Pulmonary artery endothelial cell (primary cell): Measurements from ENCODE around the gene AKAP1. TPM values are rescaled to one million over a fixed set of nuclear protein-coding genes. Genes with fewer than 3 reads are reported as not detected.

Experiments used
- DNase-seq: peaks from one replicate; pipeline ENCODE4 v3.0.0-alpha.2; 2011; ENCODE audit warnings: low read depth, low spot score
- total RNA-seq: library from RNA; depleted of rRNA; stranded (reverse); fragments of >200 nt; gene quantifications from 2 replicates; pipeline ENCODE4 v1.2.3, GENCODE V29; 2014

AKAP1 gene
- total RNA-seq, 1 donor from 2014 or later = 31.0 TPM

GRCh38 chr17:57106107-57106835 lies 21.2 kb downstream of the AKAP1 start:
- DNase-seq = no peak

- no peak for DNase-seq
Observed at GRCh38 chr17:57106836-57107497, 21.9 kb downstream of the AKAP1 start.

GRCh38 chr17:57107498-57108101 lies 22.6 kb downstream of the AKAP1 start:
- no peak for DNase-seq

GRCh38 chr17:57108671-57109392 lies 23.8 kb downstream of the AKAP1 start:
- DNase-seq = no peak

- no peak for DNase-seq
Observed at GRCh38 chr17:57109393-57110151, 24.5 kb downstream of the AKAP1 start.

GRCh38 chr17:57110152-57110542 lies 25.1 kb downstream of the AKAP1 start:
- DNase-seq = no peak

- DNase-seq = no peak
Observed at GRCh38 chr17:57110579-57111325, 25.7 kb downstream of the AKAP1 start.

- DNase-seq = no peak
Observed at GRCh38 chr17:57111386-57111785, 26.3 kb downstream of the AKAP1 start.

GRCh38 chr17:57113011-57113410 lies 28.0 kb downstream of the AKAP1 start:
- no peak for DNase-seq

GRCh38 chr17:57113656-57114055 lies 28.6 kb downstream of the AKAP1 start:
- DNase-seq = no peak

- no peak for DNase-seq
Observed at GRCh38 chr17:57114085-57114673, 29.1 kb downstream of the AKAP1 start.

GRCh38 chr17:57115377-57115776 lies 30.3 kb downstream of the AKAP1 start:
- DNase-seq = no peak

GRCh38 chr17:57115916-57116315 lies 30.9 kb downstream of the AKAP1 start:
- DNase-seq = no peak

GRCh38 chr17:57117798-57118197 lies 32.8 kb downstream of the AKAP1 start:
- DNase-seq = no peak

GRCh38 chr17:57120814-57121213 lies 35.8 kb downstream of the AKAP1 start:
- no peak for DNase-seq

GRCh38 chr17:57121308-57122042 lies 36.4 kb downstream of the AKAP1 start:
- DNase-seq = no peak

GRCh38 chr17:57124053-57124452 lies 39.0 kb downstream of the AKAP1 start:
- no peak for DNase-seq

- no peak for DNase-seq
Observed at GRCh38 chr17:57125406-57125805, 40.4 kb downstream of the AKAP1 start.

- DNase-seq = no peak
Observed at GRCh38 chr17:57125866-57126265, 40.8 kb downstream of the AKAP1 start.
